Tibial nerve (tissue), 3 donors: ENCODE measurements around the gene EPG5.

ENCODE experiments used
- CTCF ChIP-seq, 5 experiments: fragments of 200-600 bp in 3 of 5; fragments of 450-650 bp in 2 of 5; sonication (generic) in 3 of 5; IDR thresholded peaks; one replicate each; pipeline ENCODE4 v1.5.1; 2016 to 2019; ENCODE audit warnings: antibody characterized with exemption in 5 of 5, mild to moderate bottlenecking in 3 of 5, moderate library complexity in 2 of 5
- POLR2A ChIP-seq, 2 donors: fragments of 450-650 bp; IDR thresholded peaks; one replicate each; pipeline ENCODE4 v1.6.1; 2017; ENCODE audit warnings: antibody characterized with exemption in 2 of 2, mild to moderate bottlenecking in 2 of 2, moderate library complexity in 2 of 2

- TF ChIP-seq POLR2A (IDR thresholded peaks at IDR 0.05) (no peak), CTCF (IDR thresholded peaks at IDR 0.05) (no peak)
Measured at GRCh38 chr18:45836242-45837205, 130.6 kb downstream of the EPG5 start.
